AG04449 (cell line): Measurements from ENCODE around the gene MT1B.
A peak's percentile ranks its signal among the peaks of the same experiment; 100 is the strongest.

Experiments
- CTCF ChIA-PET: fragments of 350-600 bp; formaldehyde crosslinking; extraction: SDS; loops from one replicate; lab custom pipeline; 2021; ENCODE audit warnings: antibody characterized with exemption; lab: Yijun Ruan, JAX
- POLR2A ChIA-PET: fragments of 400-600, 350-600 bp; formaldehyde crosslinking; extraction: SDS; loops from one replicate; lab custom pipeline; 2020; ENCODE audit warnings: antibody characterized with exemption, inconsistent platforms; lab: Yijun Ruan, JAX
- DNase-seq: peaks from one replicate; pipeline ENCODE4 v3.0.0-alpha.2; 2010; ENCODE audit warnings: low read depth, low spot score
- H3K4me3 ChIP-seq: 2 replicates; pipeline ENCODE4 v1.5.1; 2011; ENCODE audit warnings: low read depth, mild to moderate bottlenecking, control low read depth, low read length
- TF ChIP-seq, protein P1 (sequence below): IDR thresholded peaks from one replicate; pipeline ENCODE4 v1.5.1; 2011; ENCODE audit warnings: mild to moderate bottlenecking, moderate library complexity, low read length, control low read depth, inconsistent platforms; ENCODE audit not compliant: insufficient read depth; ENCODE audit errors: missing control alignments

MT1B gene

DNA sequence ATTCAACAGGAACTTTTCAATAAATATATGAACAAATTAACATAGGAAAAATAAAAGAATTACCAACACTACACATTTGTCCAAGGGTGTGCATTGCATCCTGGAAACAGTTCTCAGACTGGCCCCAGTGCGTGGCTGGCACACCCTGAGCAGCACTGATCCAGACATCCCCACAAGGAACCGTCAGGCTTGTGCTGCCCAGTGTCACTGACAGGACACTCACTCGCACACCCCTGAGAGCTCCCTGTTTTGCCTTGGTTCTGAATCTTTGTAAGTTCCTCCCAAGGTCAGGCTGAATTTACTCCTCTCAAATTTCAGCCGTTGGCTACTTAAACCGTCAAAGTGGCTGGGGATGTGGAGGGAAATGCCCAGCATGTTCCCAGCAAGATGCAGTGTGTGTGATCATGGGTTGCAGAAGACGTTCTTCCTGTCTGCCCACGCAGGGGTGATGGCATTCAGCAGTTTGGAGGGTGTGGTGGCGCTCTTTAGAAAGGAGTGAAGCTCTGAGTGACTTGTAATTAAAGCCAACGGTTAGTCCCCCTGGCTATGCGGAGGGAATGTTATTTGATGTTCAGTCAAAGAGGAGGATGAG, 41.6 kb upstream of the MT1B start:
- TF ChIP-seq, protein P1, sequence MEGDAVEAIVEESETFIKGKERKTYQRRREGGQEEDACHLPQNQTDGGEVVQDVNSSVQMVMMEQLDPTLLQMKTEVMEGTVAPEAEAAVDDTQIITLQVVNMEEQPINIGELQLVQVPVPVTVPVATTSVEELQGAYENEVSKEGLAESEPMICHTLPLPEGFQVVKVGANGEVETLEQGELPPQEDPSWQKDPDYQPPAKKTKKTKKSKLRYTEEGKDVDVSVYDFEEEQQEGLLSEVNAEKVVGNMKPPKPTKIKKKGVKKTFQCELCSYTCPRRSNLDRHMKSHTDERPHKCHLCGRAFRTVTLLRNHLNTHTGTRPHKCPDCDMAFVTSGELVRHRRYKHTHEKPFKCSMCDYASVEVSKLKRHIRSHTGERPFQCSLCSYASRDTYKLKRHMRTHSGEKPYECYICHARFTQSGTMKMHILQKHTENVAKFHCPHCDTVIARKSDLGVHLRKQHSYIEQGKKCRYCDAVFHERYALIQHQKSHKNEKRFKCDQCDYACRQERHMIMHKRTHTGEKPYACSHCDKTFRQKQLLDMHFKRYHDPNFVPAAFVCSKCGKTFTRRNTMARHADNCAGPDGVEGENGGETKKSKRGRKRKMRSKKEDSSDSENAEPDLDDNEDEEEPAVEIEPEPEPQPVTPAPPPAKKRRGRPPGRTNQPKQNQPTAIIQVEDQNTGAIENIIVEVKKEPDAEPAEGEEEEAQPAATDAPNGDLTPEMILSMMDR, result no peak
- peak; percentile 78 for DNase-seq
- H3K4me3 ChIP-seq, result peak overlapping the region; percentile 48
- POLR2A ChIA-PET, result interaction anchor here (1.2 to 17.5 kb wide), 2 partner anchors 16 to 73 kb away, joined by 3 to 263 read pairs; partner anchors contain the start of gene MT1E
- CTCF ChIA-PET, result interaction anchor here (1.0 to 10.2 kb wide), 4 partner anchors 9 to 92 kb away, joined by 3 to 174 read pairs (median 4); no protein-coding TSS in a partner anchor

DNA sequence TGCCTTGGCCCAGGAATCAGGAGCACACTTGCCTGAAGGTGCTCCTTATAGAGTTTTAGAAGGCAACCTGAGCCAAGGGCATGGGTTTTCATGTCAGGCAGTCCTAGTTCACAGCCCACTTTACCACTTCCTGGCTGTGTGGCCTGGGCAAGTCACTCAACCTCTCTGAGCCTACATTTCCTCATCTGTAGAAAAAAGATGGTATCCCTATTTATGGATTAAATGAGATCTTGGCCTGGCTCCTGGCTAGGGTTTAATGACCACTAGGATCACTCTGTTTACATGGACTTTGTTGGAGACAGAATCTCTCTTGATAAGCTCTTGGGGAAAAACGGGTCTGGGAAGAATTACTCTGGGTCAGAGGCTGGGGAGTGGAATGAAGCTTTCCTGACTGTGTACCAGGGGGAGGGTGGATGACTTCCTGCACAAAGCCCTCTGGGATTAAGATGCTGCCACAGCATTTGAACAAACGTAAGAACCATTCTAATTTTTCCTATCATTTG, 41.0 kb upstream of the MT1B start:
- ChIA-PET CTCF (interaction anchor here (1.0 to 1.5 kb wide), 2 partner anchors 91 to 179 kb away, joined by 3 to 4 read pairs; no protein-coding TSS in a partner anchor), POLR2A (interaction anchor here (1.1 to 17.5 kb wide), 2 partner anchors 15 to 72 kb away, joined by 4 to 263 read pairs; partner anchors contain the start of genes MT1E and MT1X)
- H3K4me3 ChIP-seq, result no peak overlapping the region
- TF ChIP-seq, protein P1, result no peak
- no peak for DNase-seq

DNA sequence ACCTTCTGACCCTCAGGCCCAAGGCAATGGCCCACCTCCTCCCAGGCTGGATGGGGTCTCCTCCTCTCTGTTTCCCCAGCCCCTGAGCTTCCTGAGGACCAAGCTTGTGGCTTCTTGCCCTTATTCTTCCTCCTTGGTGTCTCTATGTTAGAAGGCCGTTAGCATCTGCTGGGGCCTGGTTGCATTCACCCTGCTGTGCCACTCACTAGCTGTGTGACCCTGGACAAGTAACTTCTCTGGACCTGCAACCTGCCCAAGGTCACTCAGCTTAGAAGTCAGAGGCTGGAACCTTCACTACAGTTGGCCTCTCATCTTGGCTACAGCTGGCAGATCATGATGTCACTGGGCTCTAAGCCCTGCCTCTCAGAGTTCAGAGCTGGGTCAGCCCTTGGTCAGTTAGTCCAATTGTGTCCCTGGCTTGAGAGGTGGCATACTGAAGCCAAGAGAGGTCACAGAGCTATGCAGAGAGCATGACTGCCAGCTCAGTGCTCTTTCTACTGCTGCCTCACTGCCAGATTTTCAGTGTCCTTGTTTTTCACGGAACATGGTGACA, 40.3 kb upstream of the MT1B start:
- no peak overlapping the region for H3K4me3 ChIP-seq
- POLR2A ChIA-PET, result interaction anchor here (1.1 to 17.5 kb wide), 2 partner anchors 15 to 71 kb away, joined by 4 to 263 read pairs; partner anchors contain the start of genes MT1E and MT1X
- CTCF ChIA-PET, result interaction anchor here (0.9 to 2.8 kb wide), 5 partner anchors 10 to 178 kb away, joined by 3 to 12 read pairs (median 7); no protein-coding TSS in a partner anchor
- TF ChIP-seq, protein P1, result no peak
- no peak for DNase-seq

DNA sequence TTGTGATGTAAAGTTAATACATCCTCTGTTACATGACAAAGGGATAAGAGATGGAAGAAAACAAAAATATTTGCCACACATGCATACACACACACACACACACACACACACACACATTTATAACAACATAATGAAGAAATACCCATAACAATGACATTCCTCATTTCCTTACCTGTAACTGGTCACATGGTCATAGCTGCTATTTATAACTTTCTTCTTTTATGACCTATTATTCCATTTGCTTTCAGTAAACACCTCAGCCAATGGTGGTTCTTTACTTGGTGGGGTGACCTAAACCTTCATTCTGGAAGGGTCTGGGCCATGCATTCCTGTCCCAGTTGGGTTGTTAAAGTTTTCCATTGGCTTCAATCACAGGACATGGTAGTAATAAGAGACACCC, 38.0 kb upstream of the MT1B start:
- H3K4me3 ChIP-seq, result no peak overlapping the region
- POLR2A ChIA-PET, result interaction anchor here (17.5 kb wide), 1 partner anchor 12 kb away, joined by 263 read pairs; the partner anchor contains the start of gene MT1E
- CTCF ChIA-PET, result interaction anchor here (1.2 to 2.8 kb wide), 3 partner anchors 10 to 89 kb away, joined by 4 to 12 read pairs (median 11); no protein-coding TSS in a partner anchor

DNA sequence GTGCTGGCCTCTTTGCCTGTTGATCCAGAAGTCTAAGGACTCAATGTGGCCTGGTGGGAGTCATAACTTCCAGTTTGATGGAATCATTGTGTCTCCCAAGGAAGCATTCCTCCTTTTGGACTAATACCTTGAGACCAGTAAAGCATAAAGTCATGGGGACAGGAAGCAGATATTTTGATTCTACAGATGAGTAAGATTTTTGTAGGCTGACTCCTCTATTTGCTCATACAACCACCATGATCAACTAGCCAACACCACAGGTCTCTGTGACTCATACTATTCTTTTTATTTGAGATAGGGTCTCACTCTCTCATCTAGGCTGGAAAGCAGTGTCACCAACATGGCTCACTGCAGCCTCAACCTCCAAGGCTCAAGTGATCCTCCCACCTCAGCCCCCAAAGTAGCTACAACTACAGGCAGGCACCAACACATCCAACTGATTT, 37.1 kb upstream of the MT1B start:
- CTCF ChIA-PET, result no interaction called here
- TF ChIP-seq, protein P1, result no peak
- no peak for DNase-seq
- POLR2A ChIA-PET, result interaction anchor here (17.5 kb wide), 1 partner anchor 12 kb away, joined by 263 read pairs; the partner anchor contains the start of gene MT1E
- no peak overlapping the region for H3K4me3 ChIP-seq

More for the DNA sequence above, 38.0 kb upstream of the MT1B start:
- TF ChIP-seq, protein P1, result no peak
- DNase-seq, result no peak
